ENCODE measurements around the gene CDH4. TPM values are rescaled to one million over a fixed set of nuclear protein-coding genes. Genes with fewer than 3 reads are reported as not detected.
A peak's percentile ranks its signal among the peaks of the same experiment; 100 is the strongest.

Gene CDH4
- total RNA-seq, 1 experiment from 2014 or later, result not detected

GRCh38 chr20:61742097-61742825, 490.2 kb downstream of the CDH4 start:
- Histone ChIP-seq H3K79me2 (ENCODE audit: low read length) (no peaks in the 10 kb centered on the region), H3K4me1 (ENCODE audit: low read length) (peaks cover 60% of the 10 kb centered on the region), H3K9me2 (replicated peaks; ENCODE audit: insufficient read depth, low read length) (no peaks in the 10 kb centered on the region)

GRCh38 chr20:61743606-61744005, 491.5 kb downstream of the CDH4 start:
- no peak overlapping the region for H3K4me2 ChIP-seq (ENCODE audit: low read depth, low read length, poor library complexity, severe bottlenecking)
- H3K9ac ChIP-seq (ENCODE audit: low read length), result no peak overlapping the region
- H4K20me1 ChIP-seq (ENCODE audit: insufficient read depth, low read depth, low read length), result peaks cover 9% of the 10 kb centered on the region; the same call in 1 of the 2 replicates
- no peaks in the 10 kb centered on the region for H3K27me3 ChIP-seq (ENCODE audit: low read length)
- no peak overlapping the region for H3K4me3 ChIP-seq (ENCODE audit: low read length)
- H3K9me2 ChIP-seq (replicated peaks; ENCODE audit: insufficient read depth, low read length), result no peaks in the 10 kb centered on the region
- no peak overlapping the region for H2AFZ ChIP-seq (ENCODE audit: low read length)
- H3K4me1 ChIP-seq (ENCODE audit: low read length), result peaks cover 51% of the 10 kb centered on the region
- H3K79me2 ChIP-seq (ENCODE audit: low read length), result no peaks in the 10 kb centered on the region
- no peak for DNase-seq
- no peak overlapping the region for H3K27ac ChIP-seq (ENCODE audit: low read length)
- no peaks in the 10 kb centered on the region for H3K36me3 ChIP-seq (ENCODE audit: insufficient read depth, low read length)
- H3K9me3 ChIP-seq (ENCODE audit: low read length), result peaks cover 4% of the 10 kb centered on the region; the same call in 1 of the 2 replicates

More at GRCh38 chr20:61742097-61742825, 490.2 kb downstream of the CDH4 start:
- Histone ChIP-seq H3K36me3 (ENCODE audit: insufficient read depth, low read length) (no peaks in the 10 kb centered on the region), H3K4me3 (ENCODE audit: low read length) (no peak overlapping the region), H3K27me3 (ENCODE audit: low read length) (no peaks in the 10 kb centered on the region), H4K20me1 (ENCODE audit: insufficient read depth, low read depth, low read length) (peaks cover 9% of the 10 kb centered on the region; the same call in 1 of the 2 replicates), H3K4me2 (ENCODE audit: low read depth, low read length, poor library complexity, severe bottlenecking) (no peak overlapping the region), H3K27ac (ENCODE audit: low read length) (no peak overlapping the region), H3K9ac (ENCODE audit: low read length) (no peak overlapping the region), H3K9me3 (ENCODE audit: low read length) (no peaks in the 10 kb centered on the region), H2AFZ (ENCODE audit: low read length) (no peak overlapping the region)
- DNase-seq, result no peak

DNA sequence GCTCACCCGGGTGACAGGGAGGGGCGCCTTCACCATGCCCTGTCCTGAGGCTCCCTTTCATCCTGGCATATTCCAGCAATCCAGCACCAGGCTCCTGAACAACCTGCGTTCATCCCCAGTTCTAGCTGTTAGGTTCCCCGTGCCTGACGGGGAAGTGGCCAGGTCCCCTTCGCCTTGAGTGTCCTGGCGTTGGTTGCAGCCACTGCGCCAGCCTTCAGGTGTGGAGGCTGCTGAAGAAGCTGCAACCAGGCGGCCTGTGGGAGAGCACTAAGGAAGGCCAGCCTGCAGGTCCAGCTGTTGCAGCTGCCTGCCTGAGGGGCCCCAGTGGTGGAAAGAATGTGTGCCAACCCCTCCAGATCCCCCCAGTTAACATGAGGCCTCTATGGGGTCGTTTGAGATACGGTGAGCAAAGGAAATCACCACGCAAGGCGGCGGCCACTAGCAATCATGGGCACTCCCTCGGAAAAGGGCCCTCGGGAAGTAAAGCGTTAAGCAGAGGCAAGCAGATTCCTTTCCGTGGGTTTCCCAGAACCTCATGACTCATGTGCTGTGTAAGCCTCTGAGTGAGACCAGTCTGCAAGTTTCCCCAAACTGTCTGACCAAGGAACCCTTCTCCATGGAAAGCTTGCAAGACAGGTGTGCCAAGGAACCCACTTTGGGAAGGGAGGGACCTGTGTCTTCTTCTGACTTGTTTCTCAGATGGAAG, 492.8 kb downstream of the CDH4 start:
- H3K79me2 ChIP-seq (ENCODE audit: low read length), result no peaks in the 10 kb centered on the region
- peaks cover 6% of the 10 kb centered on the region; the same call in 1 of the 2 replicates for H4K20me1 ChIP-seq (ENCODE audit: insufficient read depth, low read depth, low read length)
- peaks cover 47% of the 10 kb centered on the region for H3K4me1 ChIP-seq (ENCODE audit: low read length)
- peak overlapping the region; percentile 73 for H3K4me2 ChIP-seq (ENCODE audit: low read depth, low read length, poor library complexity, severe bottlenecking)
- peak overlapping the region; percentile 29; the same call in 1 of the 2 replicates for H3K9ac ChIP-seq (ENCODE audit: low read length)
- H3K9me2 ChIP-seq (replicated peaks; ENCODE audit: insufficient read depth, low read length), result no peaks in the 10 kb centered on the region
- H3K4me3 ChIP-seq (ENCODE audit: low read length), result peak overlapping the region; percentile 58
- peak overlapping the region; percentile 84 for H3K27ac ChIP-seq (ENCODE audit: low read length)
- H3K27me3 ChIP-seq (ENCODE audit: low read length), result no peaks in the 10 kb centered on the region
- peaks cover 4% of the 10 kb centered on the region; the same call in 1 of the 2 replicates for H3K9me3 ChIP-seq (ENCODE audit: low read length)
- no peak for DNase-seq
- H2AFZ ChIP-seq (ENCODE audit: low read length), result no peak overlapping the region
- no peaks in the 10 kb centered on the region for H3K36me3 ChIP-seq (ENCODE audit: insufficient read depth, low read length)

DNA sequence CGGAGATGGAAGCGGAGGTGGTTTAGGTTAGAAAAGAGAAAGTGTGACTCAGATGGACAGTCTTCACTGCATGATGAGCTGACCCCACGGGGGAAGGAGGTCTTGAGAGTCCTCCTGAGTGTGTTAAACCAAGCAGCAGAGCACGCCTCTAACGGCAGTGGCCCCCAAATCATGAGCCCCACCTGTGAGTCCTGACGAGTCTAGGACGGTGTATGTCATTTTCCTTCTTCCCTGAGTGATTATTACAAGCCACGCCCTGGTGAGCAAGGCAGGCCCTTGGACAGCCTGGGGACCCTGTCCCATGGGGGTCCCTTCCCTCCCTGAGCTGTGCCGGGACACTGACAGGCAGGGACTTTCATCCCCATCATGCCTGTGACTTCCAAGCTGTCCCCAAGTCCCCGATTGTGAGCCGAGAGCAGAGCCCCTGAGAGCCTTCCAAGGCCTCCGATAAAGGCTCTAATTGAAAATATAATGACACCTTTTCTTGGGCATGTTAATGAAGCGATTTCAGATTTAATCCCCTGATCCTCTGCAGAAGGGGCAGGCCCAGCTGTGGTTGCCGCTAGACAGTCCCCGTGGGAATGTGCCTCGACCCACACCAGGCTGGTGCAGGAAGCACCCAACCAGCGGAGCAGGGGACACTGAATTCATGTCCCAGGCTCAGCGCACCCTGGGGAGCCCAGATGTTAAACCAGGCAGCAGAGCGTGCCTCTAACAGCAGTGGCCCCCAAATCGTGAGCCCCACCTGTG, 493.5 kb downstream of the CDH4 start:
- Histone ChIP-seq H3K79me2 (ENCODE audit: low read length) (no peaks in the 10 kb centered on the region), H3K9ac (ENCODE audit: low read length) (peak overlapping the region; percentile 29; the same call in 1 of the 2 replicates), H3K36me3 (ENCODE audit: insufficient read depth, low read length) (no peaks in the 10 kb centered on the region), H4K20me1 (ENCODE audit: insufficient read depth, low read depth, low read length) (peaks cover under 1% of the 10 kb centered on the region; the same call in 1 of the 2 replicates), H3K9me2 (replicated peaks; ENCODE audit: insufficient read depth, low read length) (no peaks in the 10 kb centered on the region), H3K4me2 (ENCODE audit: low read depth, low read length, poor library complexity, severe bottlenecking) (peak overlapping the region; percentile 73), H3K27ac (ENCODE audit: low read length) (peak overlapping the region; percentile 84), H3K4me3 (ENCODE audit: low read length) (peak overlapping the region; percentile 58), H3K4me1 (ENCODE audit: low read length) (peaks cover 47% of the 10 kb centered on the region), H3K27me3 (ENCODE audit: low read length) (peaks cover 3% of the 10 kb centered on the region; the same call in 1 of the 2 replicates), H3K9me3 (ENCODE audit: low read length) (peaks cover 8% of the 10 kb centered on the region), H2AFZ (ENCODE audit: low read length) (no peak overlapping the region)
- peak; percentile 96 for DNase-seq

DNA sequence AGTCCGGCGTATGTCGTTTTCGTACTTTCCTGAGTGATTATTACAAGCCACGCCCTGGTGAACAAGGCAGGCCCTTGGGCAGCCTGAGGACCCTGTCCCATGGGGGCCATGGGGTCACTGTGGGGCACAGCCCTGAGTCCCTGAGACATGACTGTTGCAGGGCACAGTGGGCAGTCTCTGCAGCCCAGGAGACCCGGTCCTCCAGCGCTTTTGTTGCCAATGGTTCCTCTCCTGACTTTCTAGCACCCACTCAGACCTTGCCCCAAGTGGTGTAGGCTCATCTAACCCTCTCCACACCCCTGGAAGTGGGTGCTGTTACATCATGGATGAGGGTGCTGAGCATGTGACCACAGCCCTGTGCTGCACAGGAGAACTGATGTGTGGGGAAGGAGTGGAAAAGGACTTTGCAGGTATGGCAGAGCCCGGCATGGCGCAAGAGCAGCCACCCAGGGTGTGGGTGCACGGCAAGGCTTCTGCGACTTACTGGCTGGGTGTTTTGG, 494.1 kb downstream of the CDH4 start:
- H3K9me2 ChIP-seq (replicated peaks; ENCODE audit: insufficient read depth, low read length), result no peaks in the 10 kb centered on the region
- peak overlapping the region; percentile 32; the same call in 1 of the 2 replicates for H3K4me3 ChIP-seq (ENCODE audit: low read length)
- DNase-seq, result peak; percentile 50
- H3K27ac ChIP-seq (ENCODE audit: low read length), result peak overlapping the region; percentile 71
- H3K36me3 ChIP-seq (ENCODE audit: insufficient read depth, low read length), result no peaks in the 10 kb centered on the region
- peaks cover 47% of the 10 kb centered on the region for H3K4me1 ChIP-seq (ENCODE audit: low read length)
- H4K20me1 ChIP-seq (ENCODE audit: insufficient read depth, low read depth, low read length), result no peaks in the 10 kb centered on the region; the same call in 1 of the 2 replicates
- no peaks in the 10 kb centered on the region for H3K79me2 ChIP-seq (ENCODE audit: low read length)
- H3K4me2 ChIP-seq (ENCODE audit: low read depth, low read length, poor library complexity, severe bottlenecking), result peak overlapping the region; percentile 64
- H3K27me3 ChIP-seq (ENCODE audit: low read length), result peaks cover 6% of the 10 kb centered on the region; the same call in 1 of the 2 replicates
- H3K9ac ChIP-seq (ENCODE audit: low read length), result no peak overlapping the region
- no peak overlapping the region for H2AFZ ChIP-seq (ENCODE audit: low read length)
- H3K9me3 ChIP-seq (ENCODE audit: low read length), result peaks cover 14% of the 10 kb centered on the region

DNA sequence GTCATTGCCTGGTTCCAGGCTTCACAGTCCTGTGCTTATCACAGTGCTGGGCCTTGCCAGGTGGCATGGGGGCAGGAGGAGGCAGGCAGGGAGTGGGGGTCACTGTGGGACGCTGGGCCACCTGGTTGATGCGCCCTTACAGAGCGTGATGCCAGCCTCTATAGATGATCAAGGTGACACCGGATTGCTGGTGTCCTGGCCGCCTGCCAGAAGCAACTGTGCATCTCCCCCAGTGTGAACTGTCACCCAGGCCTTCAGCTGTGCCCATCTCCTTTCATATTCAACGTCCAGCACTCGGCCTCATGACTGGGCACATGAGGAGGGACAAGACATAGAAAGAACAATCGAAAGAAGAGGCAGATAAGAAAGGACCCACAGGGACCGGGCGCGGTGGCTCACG, 494.7 kb downstream of the CDH4 start:
- no peak overlapping the region for H3K4me3 ChIP-seq (ENCODE audit: low read length)
- peaks cover 14% of the 10 kb centered on the region for H3K9me3 ChIP-seq (ENCODE audit: low read length)
- peak overlapping the region; percentile 64 for H3K4me2 ChIP-seq (ENCODE audit: low read depth, low read length, poor library complexity, severe bottlenecking)
- no peak for DNase-seq
- no peaks in the 10 kb centered on the region for H3K9me2 ChIP-seq (replicated peaks; ENCODE audit: insufficient read depth, low read length)
- no peaks in the 10 kb centered on the region for H3K79me2 ChIP-seq (ENCODE audit: low read length)
- H4K20me1 ChIP-seq (ENCODE audit: insufficient read depth, low read depth, low read length), result no peaks in the 10 kb centered on the region; the same call in 1 of the 2 replicates
- no peak overlapping the region for H2AFZ ChIP-seq (ENCODE audit: low read length)
- H3K27ac ChIP-seq (ENCODE audit: low read length), result no peak overlapping the region; the same call in 1 of the 2 replicates
- H3K9ac ChIP-seq (ENCODE audit: low read length), result no peak overlapping the region
- H3K36me3 ChIP-seq (ENCODE audit: insufficient read depth, low read length), result no peaks in the 10 kb centered on the region
- peaks cover 6% of the 10 kb centered on the region; the same call in 1 of the 2 replicates for H3K27me3 ChIP-seq (ENCODE audit: low read length)
- peaks cover 47% of the 10 kb centered on the region for H3K4me1 ChIP-seq (ENCODE audit: low read length)

- Histone ChIP-seq H3K9me3 (ENCODE audit: low read length) (peaks cover 14% of the 10 kb centered on the region), H3K79me2 (ENCODE audit: low read length) (no peaks in the 10 kb centered on the region), H3K4me3 (ENCODE audit: low read length) (no peak overlapping the region), H3K27me3 (ENCODE audit: low read length) (peaks cover 6% of the 10 kb centered on the region; the same call in 1 of the 2 replicates), H3K9ac (ENCODE audit: low read length) (no peak overlapping the region), H4K20me1 (ENCODE audit: insufficient read depth, low read depth, low read length) (no peaks in the 10 kb centered on the region; the same call in 1 of the 2 replicates), H3K36me3 (ENCODE audit: insufficient read depth, low read length) (no peaks in the 10 kb centered on the region), H3K9me2 (replicated peaks; ENCODE audit: insufficient read depth, low read length) (no peaks in the 10 kb centered on the region), H3K27ac (ENCODE audit: low read length) (no peak overlapping the region), H2AFZ (ENCODE audit: low read length) (no peak overlapping the region), H3K4me2 (ENCODE audit: low read depth, low read length, poor library complexity, severe bottlenecking) (no peak overlapping the region), H3K4me1 (ENCODE audit: low read length) (peaks cover 43% of the 10 kb centered on the region)
- DNase-seq, result no peak
Observed at GRCh38 chr20:61748376-61748775, 496.3 kb downstream of the CDH4 start.

Measured in Karpas-422 (cell line).